ENCODE measurements around the gene RSRC1.
"Not testable (repeated sequence)": the region's sequence is repeated elsewhere in the genome, so short reads cannot be mapped to it uniquely, and the experiment has no call there.

RSRC1 gene

GRCh38 chr3:158104431-158104921 is 5.4 kb upstream of the RSRC1 start:
- ATAC-seq (replicated peaks) (no peak), DNase-seq (no peak)
- Mint-ChIP-seq H3K4me1 (ENCODE audit: low read depth in 2 of 2) (peaks cover 30 to 36% of the 10 kb centered on the region in 2 donors), H3K27ac (no peak overlapping the region), H3K9me3 (no peaks in the 10 kb centered on the region), H3K4me3 (peak overlapping the region; percentile 93 to 94), H3K36me3 (ENCODE audit: insufficient read depth) (peaks cover 41% of the 10 kb centered on the region), H3K27me3 (peaks cover 70 to 91% of the 10 kb centered on the region in 2 donors)

- peak overlapping the region; percentile 93 to 94 for H3K4me3 Mint-ChIP-seq
- ATAC-seq (replicated peaks) (no peak), DNase-seq (no peak)
- no peaks in the 10 kb centered on the region for H3K9me3 Mint-ChIP-seq
- H3K36me3 Mint-ChIP-seq (ENCODE audit: insufficient read depth), result peaks cover 48% of the 10 kb centered on the region
- H3K27ac Mint-ChIP-seq, result no peak overlapping the region
- peaks cover 63 to 84% of the 10 kb centered on the region in 2 donors for H3K27me3 Mint-ChIP-seq
- H3K4me1 Mint-ChIP-seq (ENCODE audit: low read depth in 2 of 2), result peaks cover 35 to 41% of the 10 kb centered on the region in 2 donors
Observed at GRCh38 chr3:158105119-158105709, 4.7 kb upstream of the RSRC1 start.

GRCh38 chr3:158105710-158106253 is 4.1 kb upstream of the RSRC1 start:
- Mint-ChIP-seq H3K4me3 (peak overlapping the region; percentile 93 to 94), H3K27ac (peak overlapping the region; percentile 91 to 97), H3K9me3 (no peaks in the 10 kb centered on the region), H3K4me1 (ENCODE audit: low read depth in 2 of 2) (peaks cover 40 to 45% of the 10 kb centered on the region in 2 donors), H3K36me3 (ENCODE audit: insufficient read depth) (peaks cover 48% of the 10 kb centered on the region), H3K27me3 (peaks cover 58 to 78% of the 10 kb centered on the region in 2 donors)
- ATAC-seq (replicated peaks), result peak; percentile 4
- DNase-seq, result no peak

GRCh38 chr3:158106766-158107471 is 3.0 kb upstream of the RSRC1 start:
- DNase-seq, result peak in 1 of 3 experiments; percentile 16
- H3K36me3 Mint-ChIP-seq (ENCODE audit: insufficient read depth), result peaks cover 48% of the 10 kb centered on the region
- ATAC-seq (replicated peaks), result no peak
- H3K9me3 Mint-ChIP-seq, result no peaks in the 10 kb centered on the region
- H3K4me1 Mint-ChIP-seq (ENCODE audit: low read depth in 2 of 2), result peaks cover 51 to 54% of the 10 kb centered on the region in 2 donors
- peaks cover 51 to 67% of the 10 kb centered on the region in 2 donors for H3K27me3 Mint-ChIP-seq
- peak overlapping the region; percentile 91 to 97 for H3K27ac Mint-ChIP-seq
- H3K4me3 Mint-ChIP-seq, result peak overlapping the region; percentile 93 to 94

GRCh38 chr3:158107605-158108444 is 2.1 kb upstream of the RSRC1 start:
- Mint-ChIP-seq H3K9me3 (no peaks in the 10 kb centered on the region), H3K27ac (peak overlapping the region in 1 of 2 donors; percentile 97), H3K36me3 (ENCODE audit: insufficient read depth) (peaks cover 45% of the 10 kb centered on the region), H3K4me3 (peak overlapping the region; percentile 93 to 94), H3K27me3 (peaks cover 41 to 58% of the 10 kb centered on the region in 2 donors), H3K4me1 (ENCODE audit: low read depth in 2 of 2) (peaks cover 57 to 59% of the 10 kb centered on the region in 2 donors)
- ATAC-seq (replicated peaks), result no peak
- no peak for DNase-seq

- peaks cover 35 to 51% of the 10 kb centered on the region in 2 donors for H3K27me3 Mint-ChIP-seq
- H3K27ac Mint-ChIP-seq, result no peak overlapping the region
- no peaks in the 10 kb centered on the region for H3K9me3 Mint-ChIP-seq
- peak overlapping the region in 1 of 2 donors; percentile 18 for H3K4me3 Mint-ChIP-seq
- ATAC-seq (replicated peaks) (no peak), DNase-seq (no peak)
- H3K4me1 Mint-ChIP-seq (ENCODE audit: low read depth in 2 of 2), result peaks cover 52 to 63% of the 10 kb centered on the region in 2 donors
- H3K36me3 Mint-ChIP-seq (ENCODE audit: insufficient read depth), result peaks cover 43% of the 10 kb centered on the region
Observed at GRCh38 chr3:158108445-158108985, 1.4 kb upstream of the RSRC1 start.

GRCh38 chr3:158109295-158109803 is 540 bp upstream of the RSRC1 start:
- H3K9me3 Mint-ChIP-seq, result no peaks in the 10 kb centered on the region
- DNase-seq, result no peak
- peak overlapping the region; percentile 90 to 96 for H3K4me3 Mint-ChIP-seq
- peaks cover 26 to 43% of the 10 kb centered on the region in 2 donors for H3K27me3 Mint-ChIP-seq
- peak overlapping the region; percentile 53 to 90 for H3K27ac Mint-ChIP-seq
- H3K4me1 Mint-ChIP-seq (ENCODE audit: low read depth in 2 of 2), result peaks cover 46 to 64% of the 10 kb centered on the region in 2 donors
- ATAC-seq (replicated peaks), result peak; percentile 5
- peaks cover 34% of the 10 kb centered on the region for H3K36me3 Mint-ChIP-seq (ENCODE audit: insufficient read depth)

GRCh38 chr3:158110658-158111018 is 749 bp downstream of the RSRC1 start:
- H3K9me3 Mint-ChIP-seq, result no peaks in the 10 kb centered on the region
- no peak for DNase-seq
- peak overlapping the region; percentile 53 to 90 for H3K27ac Mint-ChIP-seq
- no peak for ATAC-seq (replicated peaks)
- peak overlapping the region; percentile 90 to 96 for H3K4me3 Mint-ChIP-seq
- peaks cover 20 to 30% of the 10 kb centered on the region in 2 donors for H3K27me3 Mint-ChIP-seq
- H3K36me3 Mint-ChIP-seq (ENCODE audit: insufficient read depth), result peaks cover 24% of the 10 kb centered on the region
- H3K4me1 Mint-ChIP-seq (ENCODE audit: low read depth in 2 of 2), result peaks cover 40 to 69% of the 10 kb centered on the region in 2 donors

GRCh38 chr3:158111861-158112260 is 2.0 kb downstream of the RSRC1 start:
- no peak overlapping the region for H3K27ac Mint-ChIP-seq
- peaks cover 32 to 61% of the 10 kb centered on the region in 2 donors for H3K4me1 Mint-ChIP-seq (ENCODE audit: low read depth in 2 of 2)
- DNase-seq, result no peak
- no peak for ATAC-seq (replicated peaks)
- H3K4me3 Mint-ChIP-seq, result peak overlapping the region in 1 of 2 donors; percentile 23
- peaks cover 12% of the 10 kb centered on the region for H3K36me3 Mint-ChIP-seq (ENCODE audit: insufficient read depth)
- H3K9me3 Mint-ChIP-seq, result no peaks in the 10 kb centered on the region
- H3K27me3 Mint-ChIP-seq, result peaks cover 8 to 18% of the 10 kb centered on the region in 2 donors

- not testable (repeated sequence) for H3K27ac Mint-ChIP-seq; ATAC-seq (replicated peaks); H3K27me3 Mint-ChIP-seq; H3K36me3 Mint-ChIP-seq (ENCODE audit: insufficient read depth); DNase-seq; H3K9me3 Mint-ChIP-seq
- Mint-ChIP-seq H3K4me3 (peak overlapping the region in 1 of 2 donors; percentile 1), H3K4me1 (ENCODE audit: low read depth in 2 of 2) (peaks cover 33 to 66% of the 10 kb centered on the region in 2 donors)
Observed at GRCh38 chr3:158113595-158113994, 3.7 kb downstream of the RSRC1 start.

- H3K36me3 Mint-ChIP-seq (ENCODE audit: insufficient read depth), result peaks cover 26% of the 10 kb centered on the region
- H3K27me3 Mint-ChIP-seq, result no peaks in the 10 kb centered on the region
- no peak overlapping the region for H3K27ac Mint-ChIP-seq
- DNase-seq, result no peak
- ATAC-seq (replicated peaks), result no peak
- H3K4me3 Mint-ChIP-seq, result no peak overlapping the region
- H3K4me1 Mint-ChIP-seq (ENCODE audit: low read depth in 2 of 2), result peaks cover 8 to 27% of the 10 kb centered on the region in 2 donors
- no peaks in the 10 kb centered on the region for H3K9me3 Mint-ChIP-seq
Observed at GRCh38 chr3:158120330-158120729, 10.4 kb downstream of the RSRC1 start.

GRCh38 chr3:158121295-158121694 is 11.4 kb downstream of the RSRC1 start:
- H3K4me1 Mint-ChIP-seq (ENCODE audit: low read depth in 2 of 2), result peaks cover 8 to 27% of the 10 kb centered on the region in 2 donors
- DNase-seq (no peak), ATAC-seq (replicated peaks) (no peak)
- no peaks in the 10 kb centered on the region for H3K9me3 Mint-ChIP-seq
- H3K36me3 Mint-ChIP-seq (ENCODE audit: insufficient read depth), result peaks cover 31% of the 10 kb centered on the region
- H3K4me3 Mint-ChIP-seq, result no peak overlapping the region
- H3K27ac Mint-ChIP-seq, result no peak overlapping the region
- H3K27me3 Mint-ChIP-seq, result no peaks in the 10 kb centered on the region

Data from effector memory CD8-positive, alpha-beta T cell (primary cell).